Transverse colon (tissue), 4 donors: Measurements from ENCODE around the gene RASAL2. TPM values are rescaled to one million over a fixed set of nuclear protein-coding genes. Genes with fewer than 3 reads are reported as not detected.

Experiments used
- DNase-seq: peaks from one replicate; pipeline ENCODE4 v3.0.0-alpha.2; 2019
- H3K27ac ChIP-seq, 4 donors: fragments of 200-600 bp; sonication (generic); 2 replicates each; pipeline ENCODE4 v1.5.1; 2016 to 2018; ENCODE audit warnings: inconsistent platforms in 4 of 4
- H3K27me3 ChIP-seq: fragments of 200-600 bp; sonication (generic); 2 replicates; pipeline ENCODE4 v1.5.1; 2017; ENCODE audit warnings: inconsistent platforms
- H3K36me3 ChIP-seq, 4 donors: fragments of 200-600 bp; sonication (generic); 2 replicates each; pipeline ENCODE4 v1.5.1; 2017 to 2019; ENCODE audit warnings: inconsistent platforms in 4 of 4
- H3K4me1 ChIP-seq, 4 donors: fragments of 200-600 bp; sonication (generic); 2 replicates each; pipeline ENCODE4 v1.5.1; 2017 to 2020; ENCODE audit warnings: inconsistent platforms in 4 of 4
- H3K4me3 ChIP-seq, 4 donors: fragments of 200-600 bp; sonication (generic); 1 replicate in 1 of 4; 2 replicates in 3 of 4; pipeline versions ENCODE4 v1.5.1 to v1.6.1; 2017 to 2019; ENCODE audit warnings: inconsistent platforms in 4 of 4
- H3K9me3 ChIP-seq, 2 donors: fragments of 200-600 bp; sonication (generic); 2 replicates each; pipeline ENCODE4 v1.5.1; 2017 to 2019; ENCODE audit warnings: inconsistent platforms in 2 of 2
- CTCF ChIP-seq, 5 experiments: fragments of 200-600 bp in 3 of 5; fragments of 450-650 bp in 2 of 5; sonication (generic) in 3 of 5; IDR thresholded peaks; 1 replicate in 2 of 5; 2 replicates in 3 of 5; pipeline ENCODE4 v1.5.1; 2016 to 2017; ENCODE audit warnings: antibody characterized with exemption in 5 of 5, inconsistent platforms in 3 of 5, mild to moderate bottlenecking in 2 of 5, moderate library complexity in 1 of 5
- EP300 ChIP-seq: sonication (generic); formaldehyde crosslinking; IDR thresholded peaks from one replicate; pipeline ENCODE4 v1.6.1; 2017; ENCODE audit warnings: antibody characterized with exemption, low read depth
- POLR2A ChIP-seq: fragments of 450-650 bp; IDR thresholded peaks from one replicate; pipeline ENCODE4 v1.6.1; 2016; ENCODE audit warnings: antibody characterized with exemption, mild to moderate bottlenecking, moderate library complexity
- POLR2AphosphoS5 ChIP-seq, 3 donors: sonication (generic); formaldehyde crosslinking; IDR thresholded peaks; one replicate each; pipeline ENCODE4 v1.6.1; 2016; ENCODE audit warnings: antibody characterized with exemption in 3 of 3
- whole genome bisulfite sequencing, 2 donors: methylation state at CpG; one replicate each; pipeline ENCODE4 v1.1.5; 2018; ENCODE audit warnings: low coverage in 1 of 2; 5-methylcytosine and 5-hydroxymethylcytosine counted together
- in situ Hi-C, 4 donors: fragments of 200-750 bp; cut with MboI; loops; one replicate each; pipeline versions ENCODE4 v1.15.0 to v1.15.1; 2017; ENCODE audit warnings: low sequenced_read_pairs in 3 of 4, low pct_ligation_motif_present in 1 of 4, low pct_unique_long_range_greater_than_20kb in 1 of 4
- intact Hi-C: fragments of 100-400 bp; cut with DNase I; formaldehyde crosslinking; loops from one replicate; pipeline ENCODE4 v1.15.1; 2023; ENCODE audit warnings: low total_unique reads
- total RNA-seq, 4 donors: library from RNA; depleted of rRNA; stranded (reverse); fragments of >200 nt; gene quantifications; one replicate each; pipeline ENCODE4 v1.1.0, GENCODE V29; 2016

Gene RASAL2
- total RNA-seq, 4 donors from 2014 or later = 13.1 to 26.1 (median 19.8) TPM

- Histone ChIP-seq H3K36me3 (peaks cover 0 to 12% (median 0%) of the 10 kb centered on the region in 4 donors), H3K27me3 (no peaks in the 10 kb centered on the region), H3K4me3 (no peak overlapping the region), H3K9me3 (no peaks in the 10 kb centered on the region), H3K4me1 (no peaks in the 10 kb centered on the region), H3K27ac (no peak overlapping the region)
- no peak for DNase-seq
- TF ChIP-seq POLR2A (no peak), POLR2AphosphoS5 (IDR thresholded peaks at IDR 0.05) (no peak), EP300 (no peak), CTCF (IDR thresholded peaks at IDR 0.05) (no peak)
- intact Hi-C loops = no loop called here
- in situ Hi-C loops = no loop called here
These were observed 370.7 kb downstream of the RASAL2 start for GRCh38 chr1:178464566-178464965.

GRCh38 chr1:178465011-178465410, 371.1 kb downstream of the RASAL2 start:
- Histone ChIP-seq H3K4me1 (no peaks in the 10 kb centered on the region), H3K4me3 (no peak overlapping the region), H3K36me3 (peaks cover 0 to 12% (median 0%) of the 10 kb centered on the region in 4 donors), H3K27me3 (no peaks in the 10 kb centered on the region), H3K27ac (no peak overlapping the region), H3K9me3 (no peaks in the 10 kb centered on the region)
- intact Hi-C loops = no loop called here
- DNase-seq = no peak
- TF ChIP-seq CTCF (IDR thresholded peaks at IDR 0.05) (no peak), POLR2AphosphoS5 (IDR thresholded peaks at IDR 0.05) (no peak), EP300 (no peak), POLR2A (no peak)
- in situ Hi-C loops = no loop called here

- intact Hi-C loops (no loop called here), in situ Hi-C loops (no loop called here)
- Histone ChIP-seq H3K27ac (no peak overlapping the region), H3K27me3 (no peaks in the 10 kb centered on the region), H3K4me3 (no peak overlapping the region), H3K4me1 (no peaks in the 10 kb centered on the region), H3K36me3 (peaks cover 0 to 12% (median 0%) of the 10 kb centered on the region in 4 donors), H3K9me3 (no peaks in the 10 kb centered on the region)
- DNase-seq = no peak
- no peak for TF ChIP-seq EP300
- no peak for TF ChIP-seq CTCF (IDR thresholded peaks at IDR 0.05)
- TF ChIP-seq POLR2AphosphoS5 (IDR thresholded peaks at IDR 0.05) = no peak
- TF ChIP-seq POLR2A = no peak
These were observed 373.9 kb downstream of the RASAL2 start for GRCh38 chr1:178467837-178468236.

- H3K27me3 ChIP-seq = no peaks in the 10 kb centered on the region
- H3K4me1 ChIP-seq = no peaks in the 10 kb centered on the region
- H3K27ac ChIP-seq = no peak overlapping the region
- TF ChIP-seq POLR2AphosphoS5 (IDR thresholded peaks at IDR 0.05) (no peak), POLR2A (no peak), CTCF (IDR thresholded peaks at IDR 0.05) (no peak), EP300 (no peak)
- no peaks in the 10 kb centered on the region for H3K9me3 ChIP-seq
- H3K4me3 ChIP-seq = no peak overlapping the region
- in situ Hi-C loops = no loop called here
- intact Hi-C loops = no loop called here
- 53 to 56% methylated on average over 4 to 5 of the region's 5 CpGs for WGBS, 2 donors
- DNase-seq = peak; percentile 41
- H3K36me3 ChIP-seq = peaks cover 0 to 12% (median 0%) of the 10 kb centered on the region in 4 donors
These were observed 376.6 kb downstream of the RASAL2 start for GRCh38 chr1:178470411-178470960.
